GM12873 (cell line): ENCODE data around the gene PLA2G4F.

ENCODE experiments used
- CTCF ChIP-seq: IDR thresholded peaks from 2 replicates; pipeline ENCODE4 v1.5.1; 2012; ENCODE audit warnings: low read depth, mild to moderate bottlenecking, moderate library complexity, low read length, control low read depth; ENCODE audit not compliant: insufficient read depth; ENCODE audit errors: missing control alignments

PLA2G4F gene

GRCh38 chr15:42119446-42119760 is 37.0 kb downstream of the PLA2G4F start:
- TF ChIP-seq CTCF: no peak

- TF ChIP-seq CTCF: no peak
Measured at GRCh38 chr15:42118650-42119445, 37.6 kb downstream of the PLA2G4F start.

- no peak for TF ChIP-seq CTCF
Measured at GRCh38 chr15:42111924-42112323, 44.5 kb downstream of the PLA2G4F start.

- TF ChIP-seq CTCF: no peak
Measured at GRCh38 chr15:42110367-42110766, 46.1 kb downstream of the PLA2G4F start.

GRCh38 chr15:42108806-42109205 is 47.6 kb downstream of the PLA2G4F start:
- no peak for TF ChIP-seq CTCF

GRCh38 chr15:42108189-42108588 is 48.2 kb downstream of the PLA2G4F start:
- no peak for TF ChIP-seq CTCF

GRCh38 chr15:42107473-42107872 is 49.0 kb downstream of the PLA2G4F start:
- TF ChIP-seq CTCF: no peak
